IMR-90 (cell line): ENCODE measurements around the gene RTBDN. TPM values are rescaled to one million over a fixed set of nuclear protein-coding genes. Genes with fewer than 3 reads are reported as not detected.

Experiments used
- ATAC-seq: fragments of 200-7000 bp; cut with Tn5 transposase; 2 replicates; pipeline ENCODE4 v1.9.1; 2020; ENCODE audit warnings: low read depth, mild to moderate bottlenecking, moderate library complexity
- BruUV-seq: library from RNA; stranded (reverse); fragments of 400-500 nt; replicated peaks from 2 replicates; lab custom pipeline; 2021; lab: Mats Ljungman, UMichigan
- CTCF ChIA-PET: fragments of 300-600 bp; formaldehyde crosslinking; extraction: SDS; loops from one replicate; lab custom pipeline; 2021; ENCODE audit warnings: antibody characterized with exemption; lab: Yijun Ruan, JAX
- POLR2A ChIA-PET: fragments of 300-600 bp; sonication (Branson Sonifier 250); formaldehyde crosslinking; loops from one replicate; lab custom pipeline; 2022; ENCODE audit warnings: antibody characterized with exemption; ENCODE audit not compliant: unreplicated experiment; lab: Charles Lee
- DNase-seq: peaks from one replicate; pipeline ENCODE4 v3.0.0; 2013
- H2AFZ ChIP-seq: replicated peaks from 2 replicates; pipeline ENCODE3; 2013; ENCODE audit warnings: low read length, mild to moderate bottlenecking; ENCODE audit not compliant: poor library complexity
- H2AK5ac ChIP-seq: 2 replicates; pipeline ENCODE4 v1.6.1; 2013; ENCODE audit warnings: low read depth, low read length, inconsistent platforms
- H2AK9ac ChIP-seq: replicated peaks from 2 replicates; pipeline ENCODE3; 2013; ENCODE audit warnings: mild to moderate bottlenecking, low read depth, low read length, moderate library complexity; ENCODE audit not compliant: poor library complexity
- H2BK120ac ChIP-seq: 2 replicates; pipeline ENCODE4 v1.6.1; 2013; ENCODE audit warnings: low read depth, low read length, inconsistent platforms
- H2BK15ac ChIP-seq: 3 replicates; pipeline ENCODE4 v1.6.1; 2013; ENCODE audit warnings: low read depth, low read length, inconsistent platforms
- H2BK20ac ChIP-seq: 2 replicates; pipeline ENCODE4 v1.6.1; 2013; ENCODE audit warnings: low read depth, mild to moderate bottlenecking, inconsistent platforms, low read length, moderate library complexity
- H2BK5ac ChIP-seq: 2 replicates; pipeline ENCODE4 v1.6.1; 2013; ENCODE audit warnings: mild to moderate bottlenecking, low read depth, low read length, inconsistent platforms; ENCODE audit not compliant: poor library complexity, severe bottlenecking
- H3K14ac ChIP-seq: replicated peaks from 2 replicates; pipeline ENCODE4 v1.6.1; 2013; ENCODE audit warnings: low read depth, low read length, inconsistent platforms
- H3K18ac ChIP-seq: 2 replicates; pipeline ENCODE4 v1.6.1; 2013; ENCODE audit warnings: low read depth, low read length, control low read depth
- H3K23ac ChIP-seq: 2 replicates; pipeline ENCODE4 v1.6.1; 2013; ENCODE audit warnings: low read depth, low read length, inconsistent platforms
- H3K27ac ChIP-seq: 2 replicates; pipeline ENCODE4 v1.5.1; 2013; ENCODE audit warnings: mild to moderate bottlenecking, control low read depth, low read length; ENCODE audit not compliant: insufficient read depth
- H3K27me3 ChIP-seq: 2 replicates; pipeline ENCODE4 v1.6.1; 2013; ENCODE audit warnings: low read length; ENCODE audit not compliant: control insufficient read depth, insufficient read depth
- H3K36me3 ChIP-seq: 2 replicates; pipeline ENCODE4 v1.6.1; 2013; ENCODE audit warnings: low read length, mixed read lengths; ENCODE audit not compliant: control insufficient read depth, insufficient read depth
- H3K4ac ChIP-seq: 2 replicates; pipeline ENCODE4 v1.6.1; 2013; ENCODE audit warnings: low read depth, low read length, inconsistent platforms
- H3K4me1 ChIP-seq: 2 replicates; pipeline ENCODE4 v1.6.1; 2013; ENCODE audit warnings: low read length, mixed read lengths; ENCODE audit not compliant: control insufficient read depth, insufficient read depth
- H3K4me2 ChIP-seq: 2 replicates; pipeline ENCODE4 v1.6.1; 2013; ENCODE audit warnings: low read depth, mild to moderate bottlenecking, control low read depth, low read length, moderate library complexity
- H3K4me3 ChIP-seq: 2 replicates; pipeline ENCODE4 v1.5.1; 2013; ENCODE audit warnings: low read depth, mild to moderate bottlenecking, control low read depth, low read length, moderate library complexity; ENCODE audit not compliant: insufficient read depth
- H3K56ac ChIP-seq: 2 replicates; pipeline ENCODE4 v1.6.1; 2013; ENCODE audit warnings: low read length, inconsistent platforms; ENCODE audit not compliant: insufficient read depth; ENCODE audit errors: extremely low read depth
- H3K79me1 ChIP-seq, 2 experiments: 2 replicates each; pipeline ENCODE4 v1.6.1; 2013; ENCODE audit warnings: low read length in 2 of 2, inconsistent platforms in 1 of 2, low read depth in 1 of 2
- H3K9ac ChIP-seq: 2 replicates; pipeline ENCODE4 v1.6.1; 2013; ENCODE audit warnings: low read depth, low read length, control low read depth
- H3K9me1 ChIP-seq: 2 replicates; pipeline ENCODE4 v1.6.1; 2013; ENCODE audit warnings: low read length, inconsistent platforms; ENCODE audit not compliant: insufficient read depth
- H3K9me3 ChIP-seq: 2 replicates; pipeline ENCODE4 v1.6.1; 2013; ENCODE audit warnings: low read length; ENCODE audit not compliant: control insufficient read depth, insufficient read depth
- H4K20me1 ChIP-seq: 2 replicates; pipeline ENCODE4 v1.6.1; 2013; ENCODE audit warnings: low read length, inconsistent platforms; ENCODE audit not compliant: insufficient read depth
- H4K5ac ChIP-seq: 2 replicates; pipeline ENCODE4 v1.6.1; 2013; ENCODE audit warnings: mild to moderate bottlenecking, low read depth, low read length, control low read depth
- H4K8ac ChIP-seq, 2 experiments: 2 replicates each; pipeline ENCODE4 v1.6.1; 2013; ENCODE audit warnings: low read depth in 2 of 2, low read length in 2 of 2, control low read depth in 1 of 2, inconsistent platforms in 1 of 2
- H4K91ac ChIP-seq: 2 replicates; pipeline ENCODE4 v1.6.1; 2013; ENCODE audit warnings: low read depth, low read length, inconsistent platforms; ENCODE audit not compliant: insufficient read depth
- BHLHE40 ChIP-seq: fragments of 150-350 bp; IDR thresholded peaks from 2 replicates; pipeline ENCODE4 v1.6.1; 2016; ENCODE audit warnings: mild to moderate bottlenecking, low read depth, low read length
- CEBPB ChIP-seq: IDR thresholded peaks from 2 replicates; pipeline ENCODE4 v1.6.1; 2012; ENCODE audit warnings: low read depth, low read length, improper control_type of control experiment
- CHD1 ChIP-seq: IDR thresholded peaks from 2 replicates; pipeline ENCODE4 v1.6.1; 2012; ENCODE audit warnings: low read depth, low read length, improper control_type of control experiment
- FOS ChIP-seq: fragments of 150-350 bp; IDR thresholded peaks from 2 replicates; pipeline ENCODE4 v1.6.1; 2016; ENCODE audit warnings: low read depth, low read length
- MAZ ChIP-seq: IDR thresholded peaks from 2 replicates; pipeline ENCODE4 v1.6.1; 2012; ENCODE audit warnings: low read depth, mild to moderate bottlenecking, low read length, improper control_type of control experiment, moderate library complexity, borderline replicate concordance
- MXI1 ChIP-seq: IDR thresholded peaks from 2 replicates; pipeline ENCODE4 v1.6.1; 2012; ENCODE audit warnings: low read depth, mild to moderate bottlenecking, low read length, moderate library complexity, borderline replicate concordance
- NFE2L2 ChIP-seq: fragments of 150-350 bp; IDR thresholded peaks from 2 replicates; pipeline ENCODE4 v1.6.1; 2016; ENCODE audit warnings: low read depth, mild to moderate bottlenecking, low read length
- POLR2A ChIP-seq: IDR thresholded peaks from 2 replicates; pipeline ENCODE4 v1.6.1; 2012; ENCODE audit warnings: mild to moderate bottlenecking, low read depth, low read length
- RAD21 ChIP-seq: IDR thresholded peaks from 2 replicates; pipeline ENCODE4 v1.6.1; 2012; ENCODE audit warnings: low read length, improper control_type of control experiment
- RCOR1 ChIP-seq: IDR thresholded peaks from 2 replicates; pipeline ENCODE4 v1.6.1; 2012; ENCODE audit warnings: mild to moderate bottlenecking, low read length, improper control_type of control experiment; ENCODE audit not compliant: insufficient replicate concordance
- RFX5 ChIP-seq: IDR thresholded peaks from 2 replicates; pipeline ENCODE4 v1.8.0; 2012; ENCODE audit warnings: low read depth, mild to moderate bottlenecking, low read length, moderate library complexity
- SMC3 ChIP-seq: fragments of 150-350 bp; IDR thresholded peaks from 2 replicates; pipeline ENCODE4 v1.6.1; 2016; ENCODE audit warnings: low read depth, mild to moderate bottlenecking, antibody characterized with exemption, low read length, moderate library complexity
- USF2 ChIP-seq: fragments of 150-350 bp; IDR thresholded peaks from 2 replicates; pipeline ENCODE4 v1.6.1; 2017; ENCODE audit warnings: mild to moderate bottlenecking, antibody characterized with exemption, low read length, low read depth
- WGBS, 2 experiments: methylation state at CpG; one replicate each; pipeline versions ENCODE4 v1.1.5 to v1.1.7; 2013; ENCODE audit warnings: missing lambda C conversion rate in 2 of 2; ENCODE audit not compliant: insufficient read length in 1 of 2; ENCODE audit errors: extremely low coverage in 2 of 2; 5-methylcytosine and 5-hydroxymethylcytosine counted together
- dilution Hi-C: fragments of 300-500 bp; cut with HindIII; formaldehyde crosslinking; loops from one replicate; pipeline ENCODE4 v1.14.3; 2018; ENCODE audit warnings: low sequenced_read_pairs; ENCODE audit not compliant: unreplicated experiment
- in situ Hi-C: fragments of 300-500 bp; cut with MboI; formaldehyde crosslinking; loops from 3 replicates; pipeline ENCODE4 v1.14.3; 2019; ENCODE audit warnings: low sequenced_read_pairs, inconsistent platforms, mixed read lengths
- intact Hi-C: fragments of 100-400 bp; cut with micrococcal nuclease; formaldehyde crosslinking; loops from 2 replicates; pipeline ENCODE4 v1.10.0; 2022
- polyA plus RNA-seq, 3 experiments: library from polyadenylated mRNA; depleted of rRNA; stranded (reverse); fragments of >200 nt; gene quantifications; 2 replicates each; pipeline ENCODE4 v1.2.3, GENCODE V29; 2012; ENCODE audit warnings: low replicate concordance in 1 of 3
- total RNA-seq: library from RNA; depleted of rRNA; stranded (reverse); fragments of >200 nt; gene quantifications from 2 replicates; pipeline ENCODE4 v1.2.3, GENCODE V29; 2012
- TF ChIP-seq, protein P1 (sequence below): conservative IDR thresholded peaks from 2 replicates; pipeline ENCODE4 v1.5.1; 2012; ENCODE audit warnings: mild to moderate bottlenecking, low read depth, low read length, improper control_type of control experiment
- TF ChIP-seq, protein P2 (sequence below): fragments of 150-350 bp; IDR thresholded peaks from 2 replicates; pipeline ENCODE4 v1.6.1; 2016; ENCODE audit warnings: low read depth, mild to moderate bottlenecking, low read length, moderate library complexity, borderline replicate concordance

The RTBDN gene
- total and polyA plus RNA-seq, 2 of the 4 experiments (the other 2 are of a cell fraction) = 0.07 TPM; not detected in 1

GRCh38 chr19:12873891-12874745, 39.7 kb upstream of the RTBDN start:
- Histone ChIP-seq H3K79me1 (no peaks in the 10 kb centered on the region), H3K27me3 (no peaks in the 10 kb centered on the region), H4K8ac (no peak overlapping the region), H2AK5ac (no peak overlapping the region), H2BK20ac (no peak overlapping the region), H3K18ac (no peak overlapping the region), H2BK15ac (no peak overlapping the region), H3K4ac (no peak overlapping the region), H3K9ac (no peak overlapping the region), H2AK9ac (no peak overlapping the region), H3K14ac (no peak overlapping the region), H3K4me3 (no peak overlapping the region), H3K36me3 (peaks cover 14% of the 10 kb centered on the region; the same call in 1 of the 2 replicates), H3K56ac (no peak overlapping the region), H2AFZ (no peak overlapping the region), H4K20me1 (no peaks in the 10 kb centered on the region), H3K9me1 (peaks cover 5% of the 10 kb centered on the region; the same call in 1 of the 2 replicates), H3K4me1 (no peaks in the 10 kb centered on the region), H3K27ac (no peak overlapping the region), H3K23ac (no peak overlapping the region), H2BK5ac (no peak overlapping the region), H3K9me3 (no peaks in the 10 kb centered on the region), H4K91ac (no peak overlapping the region), H4K5ac (no peak overlapping the region), H3K4me2 (no peak overlapping the region), H2BK120ac (no peak overlapping the region)
- dilution Hi-C loops = no loop called here
- in situ Hi-C loops = no loop called here
- no peak for DNase-seq
- TF ChIP-seq RAD21 (no peak), MXI1 (no peak), CHD1 (no peak), NFE2L2 (no peak), CEBPB (no peak), RFX5 (no peak), RCOR1 (no peak), BHLHE40 (no peak), SMC3 (no peak), MAZ (no peak), USF2 (no peak), POLR2A (no peak), FOS (no peak)
- TF ChIP-seq, protein P1, sequence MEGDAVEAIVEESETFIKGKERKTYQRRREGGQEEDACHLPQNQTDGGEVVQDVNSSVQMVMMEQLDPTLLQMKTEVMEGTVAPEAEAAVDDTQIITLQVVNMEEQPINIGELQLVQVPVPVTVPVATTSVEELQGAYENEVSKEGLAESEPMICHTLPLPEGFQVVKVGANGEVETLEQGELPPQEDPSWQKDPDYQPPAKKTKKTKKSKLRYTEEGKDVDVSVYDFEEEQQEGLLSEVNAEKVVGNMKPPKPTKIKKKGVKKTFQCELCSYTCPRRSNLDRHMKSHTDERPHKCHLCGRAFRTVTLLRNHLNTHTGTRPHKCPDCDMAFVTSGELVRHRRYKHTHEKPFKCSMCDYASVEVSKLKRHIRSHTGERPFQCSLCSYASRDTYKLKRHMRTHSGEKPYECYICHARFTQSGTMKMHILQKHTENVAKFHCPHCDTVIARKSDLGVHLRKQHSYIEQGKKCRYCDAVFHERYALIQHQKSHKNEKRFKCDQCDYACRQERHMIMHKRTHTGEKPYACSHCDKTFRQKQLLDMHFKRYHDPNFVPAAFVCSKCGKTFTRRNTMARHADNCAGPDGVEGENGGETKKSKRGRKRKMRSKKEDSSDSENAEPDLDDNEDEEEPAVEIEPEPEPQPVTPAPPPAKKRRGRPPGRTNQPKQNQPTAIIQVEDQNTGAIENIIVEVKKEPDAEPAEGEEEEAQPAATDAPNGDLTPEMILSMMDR = no peak
- TF ChIP-seq, protein P2, sequence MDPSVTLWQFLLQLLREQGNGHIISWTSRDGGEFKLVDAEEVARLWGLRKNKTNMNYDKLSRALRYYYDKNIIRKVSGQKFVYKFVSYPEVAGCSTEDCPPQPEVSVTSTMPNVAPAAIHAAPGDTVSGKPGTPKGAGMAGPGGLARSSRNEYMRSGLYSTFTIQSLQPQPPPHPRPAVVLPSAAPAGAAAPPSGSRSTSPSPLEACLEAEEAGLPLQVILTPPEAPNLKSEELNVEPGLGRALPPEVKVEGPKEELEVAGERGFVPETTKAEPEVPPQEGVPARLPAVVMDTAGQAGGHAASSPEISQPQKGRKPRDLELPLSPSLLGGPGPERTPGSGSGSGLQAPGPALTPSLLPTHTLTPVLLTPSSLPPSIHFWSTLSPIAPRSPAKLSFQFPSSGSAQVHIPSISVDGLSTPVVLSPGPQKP = no peak
- no peak for ATAC-seq
- WGBS, 2 experiments = 88% methylated on average over 60 of the region's 86 CpGs; no CpG with 5 or more reads in 1 of the 2 experiments
- intact Hi-C loops = no loop called here
- POLR2A ChIA-PET = no interaction called here
- CTCF ChIA-PET = no interaction called here
- no TSS peak for BruUV-seq
